Right lobe of liver (tissue), 4 donors: ENCODE measurements around the gene LDLRAD4.

ENCODE experiments used
- CTCF ChIP-seq, 4 donors: fragments of 200-600 bp in 3 of 4; fragments of 450-650 bp in 1 of 4; IDR thresholded peaks; one replicate each; pipeline versions ENCODE4 v1.5.1 to v1.8.0; 2016 to 2022; ENCODE audit warnings: antibody characterized with exemption in 4 of 4, mild to moderate bottlenecking in 2 of 4
- POLR2A ChIP-seq: fragments of 450-650 bp; IDR thresholded peaks from one replicate; pipeline ENCODE4 v1.6.1; 2017; ENCODE audit warnings: antibody characterized with exemption, mild to moderate bottlenecking
- donor health status: DM: no; HTN: no; CAD: no.
- donor health status: DM: no; HTN: no; CAD: no.
- donor health status: DM: no; HTN: yes; CAD: no.

- TF ChIP-seq CTCF (IDR thresholded peaks at IDR 0.05) = no peak
- no peak for TF ChIP-seq POLR2A
Measured at GRCh38 chr18:13381331-13381730, 162.8 kb downstream of the LDLRAD4 start.
